HL-60 (cell line): ENCODE measurements around the gene TUG1.

Experiments
- GABPA ChIP-seq: IDR thresholded peaks from 2 replicates; pipeline ENCODE4 v1.6.1; 2012; ENCODE audit warnings: low read depth
- POLR2AphosphoS5 ChIP-seq: IDR thresholded peaks from 2 replicates; pipeline ENCODE4 v1.6.1; 2012; ENCODE audit warnings: low read depth
- SPI1 ChIP-seq: IDR thresholded peaks from 2 replicates; pipeline ENCODE4 v1.6.1; 2012; ENCODE audit warnings: low read depth, mild to moderate bottlenecking, borderline replicate concordance
- TF ChIP-seq, protein P1 (sequence below): IDR thresholded peaks from one replicate; pipeline ENCODE4 v1.5.1; 2011; ENCODE audit warnings: low read length, control low read depth, inconsistent platforms; ENCODE audit not compliant: insufficient read depth
- TF ChIP-seq, protein P2 (sequence below): IDR thresholded peaks from 2 replicates; pipeline ENCODE4 v1.6.1; 2012; ENCODE audit warnings: low read depth; ENCODE audit not compliant: insufficient replicate concordance

DNA sequence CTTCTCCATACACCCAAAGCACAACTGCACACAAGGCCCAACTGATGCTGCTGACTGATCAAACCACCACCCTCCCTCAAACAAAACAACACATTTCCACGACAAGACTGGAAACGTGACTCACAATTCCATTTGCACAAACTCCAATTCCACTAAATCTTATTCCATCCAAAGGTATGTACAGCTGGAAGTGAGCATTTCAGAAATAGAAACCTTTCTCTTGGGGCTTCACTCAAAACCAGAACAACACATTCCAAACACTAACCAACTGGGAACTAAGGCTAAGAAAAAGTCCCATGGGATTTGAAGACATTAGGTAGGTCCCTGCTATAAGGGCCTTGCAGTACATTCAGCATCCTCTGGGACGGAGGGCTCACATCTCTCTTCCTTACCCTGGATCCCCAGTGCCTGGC lies 20.1 kb upstream of the TUG1 start:
- TF ChIP-seq, protein P1, sequence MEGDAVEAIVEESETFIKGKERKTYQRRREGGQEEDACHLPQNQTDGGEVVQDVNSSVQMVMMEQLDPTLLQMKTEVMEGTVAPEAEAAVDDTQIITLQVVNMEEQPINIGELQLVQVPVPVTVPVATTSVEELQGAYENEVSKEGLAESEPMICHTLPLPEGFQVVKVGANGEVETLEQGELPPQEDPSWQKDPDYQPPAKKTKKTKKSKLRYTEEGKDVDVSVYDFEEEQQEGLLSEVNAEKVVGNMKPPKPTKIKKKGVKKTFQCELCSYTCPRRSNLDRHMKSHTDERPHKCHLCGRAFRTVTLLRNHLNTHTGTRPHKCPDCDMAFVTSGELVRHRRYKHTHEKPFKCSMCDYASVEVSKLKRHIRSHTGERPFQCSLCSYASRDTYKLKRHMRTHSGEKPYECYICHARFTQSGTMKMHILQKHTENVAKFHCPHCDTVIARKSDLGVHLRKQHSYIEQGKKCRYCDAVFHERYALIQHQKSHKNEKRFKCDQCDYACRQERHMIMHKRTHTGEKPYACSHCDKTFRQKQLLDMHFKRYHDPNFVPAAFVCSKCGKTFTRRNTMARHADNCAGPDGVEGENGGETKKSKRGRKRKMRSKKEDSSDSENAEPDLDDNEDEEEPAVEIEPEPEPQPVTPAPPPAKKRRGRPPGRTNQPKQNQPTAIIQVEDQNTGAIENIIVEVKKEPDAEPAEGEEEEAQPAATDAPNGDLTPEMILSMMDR: no peak
- TF ChIP-seq, protein P2, sequence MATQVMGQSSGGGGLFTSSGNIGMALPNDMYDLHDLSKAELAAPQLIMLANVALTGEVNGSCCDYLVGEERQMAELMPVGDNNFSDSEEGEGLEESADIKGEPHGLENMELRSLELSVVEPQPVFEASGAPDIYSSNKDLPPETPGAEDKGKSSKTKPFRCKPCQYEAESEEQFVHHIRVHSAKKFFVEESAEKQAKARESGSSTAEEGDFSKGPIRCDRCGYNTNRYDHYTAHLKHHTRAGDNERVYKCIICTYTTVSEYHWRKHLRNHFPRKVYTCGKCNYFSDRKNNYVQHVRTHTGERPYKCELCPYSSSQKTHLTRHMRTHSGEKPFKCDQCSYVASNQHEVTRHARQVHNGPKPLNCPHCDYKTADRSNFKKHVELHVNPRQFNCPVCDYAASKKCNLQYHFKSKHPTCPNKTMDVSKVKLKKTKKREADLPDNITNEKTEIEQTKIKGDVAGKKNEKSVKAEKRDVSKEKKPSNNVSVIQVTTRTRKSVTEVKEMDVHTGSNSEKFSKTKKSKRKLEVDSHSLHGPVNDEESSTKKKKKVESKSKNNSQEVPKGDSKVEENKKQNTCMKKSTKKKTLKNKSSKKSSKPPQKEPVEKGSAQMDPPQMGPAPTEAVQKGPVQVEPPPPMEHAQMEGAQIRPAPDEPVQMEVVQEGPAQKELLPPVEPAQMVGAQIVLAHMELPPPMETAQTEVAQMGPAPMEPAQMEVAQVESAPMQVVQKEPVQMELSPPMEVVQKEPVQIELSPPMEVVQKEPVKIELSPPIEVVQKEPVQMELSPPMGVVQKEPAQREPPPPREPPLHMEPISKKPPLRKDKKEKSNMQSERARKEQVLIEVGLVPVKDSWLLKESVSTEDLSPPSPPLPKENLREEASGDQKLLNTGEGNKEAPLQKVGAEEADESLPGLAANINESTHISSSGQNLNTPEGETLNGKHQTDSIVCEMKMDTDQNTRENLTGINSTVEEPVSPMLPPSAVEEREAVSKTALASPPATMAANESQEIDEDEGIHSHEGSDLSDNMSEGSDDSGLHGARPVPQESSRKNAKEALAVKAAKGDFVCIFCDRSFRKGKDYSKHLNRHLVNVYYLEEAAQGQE: no peak
- TF ChIP-seq SPI1 (no peak), POLR2AphosphoS5 (no peak), GABPA (no peak)
